Measurements from ENCODE around the gene CRX.

The CRX gene

GRCh38 chr19:47832723-47833122, 11.0 kb downstream of the CRX start:
- Mint-ChIP-seq H3K27ac (no peak overlapping the region), H3K9me3 (no peaks in the 10 kb centered on the region), H3K4me3 (no peak overlapping the region), H3K36me3 (ENCODE audit: low read depth) (no peaks in the 10 kb centered on the region), H3K27me3 (ENCODE audit: low read depth, poor library complexity) (peaks cover 4% of the 10 kb centered on the region), H3K4me1 (peaks cover 11% of the 10 kb centered on the region)
- no peak for DNase-seq
- TF ChIP-seq CTCF (IDR thresholded peaks at IDR 0.05): no peak

GRCh38 chr19:47836038-47836437, 14.3 kb downstream of the CRX start:
- Mint-ChIP-seq H3K4me3 (no peak overlapping the region), H3K4me1 (peaks cover under 1% of the 10 kb centered on the region), H3K27me3 (ENCODE audit: low read depth, poor library complexity) (peaks cover 3% of the 10 kb centered on the region), H3K9me3 (no peaks in the 10 kb centered on the region), H3K36me3 (ENCODE audit: low read depth) (no peaks in the 10 kb centered on the region), H3K27ac (no peak overlapping the region)
- DNase-seq: no peak
- no peak for TF ChIP-seq CTCF (IDR thresholded peaks at IDR 0.05)

GRCh38 chr19:47839411-47839810, 17.7 kb downstream of the CRX start:
- DNase-seq: peak; percentile 55
- TF ChIP-seq CTCF (IDR thresholded peaks at IDR 0.05): no peak
- Mint-ChIP-seq H3K4me1 (peaks cover 30% of the 10 kb centered on the region), H3K36me3 (ENCODE audit: low read depth) (no peaks in the 10 kb centered on the region), H3K27me3 (ENCODE audit: low read depth, poor library complexity) (peaks cover 7% of the 10 kb centered on the region), H3K27ac (peak overlapping the region; percentile 60), H3K4me3 (peak overlapping the region; percentile 43), H3K9me3 (no peaks in the 10 kb centered on the region)

GRCh38 chr19:47839913-47840312, 18.2 kb downstream of the CRX start:
- H3K27ac Mint-ChIP-seq: peak overlapping the region; percentile 60
- peak overlapping the region; percentile 43 for H3K4me3 Mint-ChIP-seq

GRCh38 chr19:47842941-47843340, 21.2 kb downstream of the CRX start:
- Mint-ChIP-seq H3K4me1 (peaks cover 30% of the 10 kb centered on the region), H3K36me3 (ENCODE audit: low read depth) (no peaks in the 10 kb centered on the region), H3K4me3 (no peak overlapping the region), H3K9me3 (no peaks in the 10 kb centered on the region), H3K27ac (peak overlapping the region; percentile 76), H3K27me3 (ENCODE audit: low read depth, poor library complexity) (peaks cover 17% of the 10 kb centered on the region)
- no peak for TF ChIP-seq CTCF (IDR thresholded peaks at IDR 0.05)
- DNase-seq: no peak

More at GRCh38 chr19:47839913-47840312, 18.2 kb downstream of the CRX start:
- H3K9me3 Mint-ChIP-seq: no peaks in the 10 kb centered on the region
- no peak for TF ChIP-seq CTCF (IDR thresholded peaks at IDR 0.05)
- H3K27me3 Mint-ChIP-seq (ENCODE audit: low read depth, poor library complexity): peaks cover 7% of the 10 kb centered on the region
- no peaks in the 10 kb centered on the region for H3K36me3 Mint-ChIP-seq (ENCODE audit: low read depth)
- peaks cover 30% of the 10 kb centered on the region for H3K4me1 Mint-ChIP-seq
- DNase-seq: peak; percentile 59

- no peak overlapping the region for H3K27ac Mint-ChIP-seq
- peaks cover 50% of the 10 kb centered on the region for H3K27me3 Mint-ChIP-seq (ENCODE audit: low read depth, poor library complexity)
- no peaks in the 10 kb centered on the region for H3K9me3 Mint-ChIP-seq
- H3K4me1 Mint-ChIP-seq: peaks cover 24% of the 10 kb centered on the region
- no peak for DNase-seq
- TF ChIP-seq CTCF (IDR thresholded peaks at IDR 0.05): no peak
- H3K36me3 Mint-ChIP-seq (ENCODE audit: low read depth): no peaks in the 10 kb centered on the region
- H3K4me3 Mint-ChIP-seq: peak overlapping the region; percentile 23
These were observed 26.7 kb downstream of the CRX start for GRCh38 chr19:47848425-47848822.

All from nephron progenitor cell (in vitro differentiated cells).